TTC549 (cell line): ENCODE results near the gene CTDSPL.
"Not testable (repeated sequence)": the region's sequence is repeated elsewhere in the genome, so short reads cannot be mapped to it uniquely, and the experiment has no call there.

ENCODE experiments used
- FAIRE-seq: peaks from 2 replicates; lab custom pipeline; 2012; peaks lifted over from hg19 to GRCh38; lab: Jason Lieb, UNC

The CTDSPL gene, protein sequence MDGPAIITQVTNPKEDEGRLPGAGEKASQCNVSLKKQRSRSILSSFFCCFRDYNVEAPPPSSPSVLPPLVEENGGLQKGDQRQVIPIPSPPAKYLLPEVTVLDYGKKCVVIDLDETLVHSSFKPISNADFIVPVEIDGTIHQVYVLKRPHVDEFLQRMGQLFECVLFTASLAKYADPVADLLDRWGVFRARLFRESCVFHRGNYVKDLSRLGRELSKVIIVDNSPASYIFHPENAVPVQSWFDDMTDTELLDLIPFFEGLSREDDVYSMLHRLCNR

GRCh38 chr3:37861620-37862041, at the start of gene CTDSPL:
Gene CTDSPL (plus strand): TSS chr3:37861880. CDS start chr3:37862200, 320 bp downstream.
- FAIRE-seq: no peak

- FAIRE-seq: no peak
Measured at GRCh38 chr3:37812499-37812896, 49.2 kb upstream of the CTDSPL start.

DNA sequence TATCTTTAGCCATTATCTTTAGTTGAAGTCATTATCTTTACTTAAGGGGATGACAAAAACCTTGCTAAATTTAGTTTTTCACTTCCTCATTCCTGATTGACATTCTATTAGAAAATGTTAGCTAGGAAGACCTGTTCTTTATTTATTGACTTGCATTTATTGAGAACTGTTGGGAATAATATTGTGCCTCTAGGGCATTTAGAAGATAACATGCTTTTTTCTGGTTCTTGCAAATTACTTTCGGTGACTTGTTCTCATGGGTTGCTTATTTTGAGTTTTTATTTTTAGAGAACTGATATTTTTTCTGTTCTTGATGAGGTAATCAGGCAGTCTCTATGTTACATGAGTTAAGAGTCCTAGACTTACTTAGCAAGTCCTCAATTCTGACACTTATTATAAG, 48.3 kb upstream of the CTDSPL start:
- no peak for FAIRE-seq

DNA sequence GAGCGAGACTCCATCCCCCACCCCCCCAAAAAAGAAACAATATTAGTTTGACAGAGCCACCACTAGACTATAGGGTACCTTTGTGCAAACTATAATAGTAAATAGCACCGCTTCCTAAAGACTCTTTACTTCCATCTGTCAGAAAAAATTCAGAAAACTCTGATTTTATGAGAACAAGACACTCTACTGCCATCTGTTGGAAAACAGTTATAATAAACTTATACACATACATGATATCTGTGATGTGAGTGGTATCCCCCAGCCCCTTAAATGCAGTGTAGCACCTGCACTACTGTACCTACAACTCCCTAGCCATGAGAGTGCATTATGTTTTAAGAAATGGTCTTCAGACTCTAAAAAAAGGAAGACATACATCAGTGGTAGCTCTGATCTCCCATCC, 47.1 kb upstream of the CTDSPL start:
- FAIRE-seq: no peak

DNA sequence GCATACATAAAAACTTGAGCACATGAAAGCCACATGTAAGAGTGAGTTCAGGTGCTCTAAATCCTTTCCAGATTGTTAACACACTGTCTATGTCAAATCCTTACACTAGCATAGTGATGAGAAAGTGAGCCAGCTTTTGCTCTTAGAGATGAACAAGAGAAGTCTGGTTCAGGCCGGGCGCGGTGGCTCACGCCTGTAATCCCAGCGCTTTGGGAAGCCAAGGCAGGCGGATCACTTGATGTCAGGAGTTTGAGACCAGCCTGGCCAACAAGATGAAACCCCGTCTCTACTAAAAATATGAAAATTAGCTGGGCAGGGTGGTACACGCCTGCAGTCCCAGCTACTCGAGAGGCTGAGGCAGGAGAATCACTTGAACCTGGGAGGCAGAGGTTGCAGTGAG, 46.5 kb upstream of the CTDSPL start:
- FAIRE-seq: not testable (repeated sequence)

- FAIRE-seq: no peak
Measured at GRCh38 chr3:37816271-37816670, 45.4 kb upstream of the CTDSPL start.

GRCh38 chr3:37819591-37819990, 42.1 kb upstream of the CTDSPL start:
- no peak for FAIRE-seq

- no peak for FAIRE-seq
Measured at GRCh38 chr3:37820286-37820685, 41.4 kb upstream of the CTDSPL start.

DNA sequence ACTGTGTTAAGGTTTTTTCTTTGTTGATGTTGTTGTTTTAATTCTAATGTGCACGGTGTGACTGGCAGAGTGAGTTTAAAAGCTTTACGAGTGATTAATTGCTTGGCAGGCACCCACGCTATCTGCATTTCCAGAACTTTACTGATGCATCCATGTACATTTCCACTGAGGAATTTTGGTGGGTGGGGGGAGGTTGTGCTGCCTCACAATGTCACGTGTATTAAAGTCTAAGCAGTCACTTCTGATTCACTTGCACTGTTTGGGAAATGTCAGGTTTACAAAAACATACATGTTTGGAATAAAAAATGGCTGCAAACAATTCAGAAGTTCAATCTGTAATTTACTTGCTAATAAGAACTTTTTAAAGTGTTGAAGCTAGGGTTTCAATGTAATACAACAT, 38.5 kb upstream of the CTDSPL start:
- no peak for FAIRE-seq

GRCh38 chr3:37824090-37824953, 37.4 kb upstream of the CTDSPL start:
- FAIRE-seq: no peak

- no peak for FAIRE-seq
Measured at GRCh38 chr3:37824954-37825328, 36.7 kb upstream of the CTDSPL start.

- no peak for FAIRE-seq
Measured at GRCh38 chr3:37825744-37826400, 35.8 kb upstream of the CTDSPL start.

GRCh38 chr3:37826502-37826901, 35.2 kb upstream of the CTDSPL start:
- FAIRE-seq: no peak

DNA sequence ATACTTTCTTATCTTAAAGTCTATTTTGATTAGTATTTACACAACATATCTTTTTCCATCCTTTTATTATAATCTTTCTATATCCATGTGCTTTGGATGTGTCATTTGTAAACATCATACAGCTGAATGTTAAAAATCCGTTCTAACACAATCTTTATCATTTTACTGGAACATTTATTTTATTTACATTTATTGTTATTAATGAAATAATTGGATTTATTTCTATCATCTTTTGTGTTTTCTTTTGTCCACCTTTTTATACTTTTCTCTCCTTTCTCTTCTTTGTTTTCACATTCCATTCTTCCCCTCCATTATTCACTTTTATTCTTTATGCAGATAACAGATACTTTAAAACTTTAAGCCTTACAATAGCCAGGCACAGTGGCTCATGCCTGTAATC, 34.7 kb upstream of the CTDSPL start:
- FAIRE-seq: no peak

DNA sequence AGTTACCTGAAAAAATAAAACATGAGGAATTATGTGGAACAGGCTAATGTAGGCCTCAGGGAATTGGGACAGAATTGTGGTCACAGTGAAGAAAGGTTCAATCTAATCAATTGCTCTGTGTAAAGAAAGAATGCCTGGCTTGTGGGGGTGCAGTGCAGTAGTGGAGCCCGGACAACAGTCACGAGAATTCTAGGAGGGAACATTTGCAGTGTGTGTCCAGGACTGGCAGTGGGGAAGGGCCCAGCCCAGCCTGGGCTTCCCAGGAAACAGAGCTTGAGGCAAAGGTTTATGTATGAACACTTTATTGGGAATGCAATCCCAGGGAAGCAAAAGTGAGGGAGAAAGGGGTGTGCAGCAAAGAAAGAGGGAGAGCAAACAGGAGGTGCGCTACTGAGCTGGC, 29.2 kb upstream of the CTDSPL start:
- no peak for FAIRE-seq

GRCh38 chr3:37833302-37834186, 28.1 kb upstream of the CTDSPL start:
- FAIRE-seq: no peak

DNA sequence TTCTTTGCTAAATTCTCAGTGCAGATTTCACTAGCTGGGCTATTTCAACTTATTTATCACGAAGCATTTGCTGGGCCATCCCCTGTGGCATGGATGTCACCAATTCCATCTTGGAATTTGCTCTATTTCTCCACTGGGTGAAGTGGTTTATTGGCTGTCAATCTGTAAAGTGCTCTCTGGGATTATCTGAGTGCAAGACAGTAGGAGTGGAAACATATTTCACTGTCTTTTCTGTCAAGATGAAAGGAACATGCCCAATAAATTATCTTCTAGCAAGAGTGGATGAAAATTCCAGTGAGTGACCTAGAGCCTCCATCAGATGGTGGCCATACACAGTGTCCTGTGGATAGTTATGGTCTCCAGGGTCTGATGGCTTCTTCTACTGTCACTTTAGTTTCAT, 25.1 kb upstream of the CTDSPL start:
- no peak for FAIRE-seq

DNA sequence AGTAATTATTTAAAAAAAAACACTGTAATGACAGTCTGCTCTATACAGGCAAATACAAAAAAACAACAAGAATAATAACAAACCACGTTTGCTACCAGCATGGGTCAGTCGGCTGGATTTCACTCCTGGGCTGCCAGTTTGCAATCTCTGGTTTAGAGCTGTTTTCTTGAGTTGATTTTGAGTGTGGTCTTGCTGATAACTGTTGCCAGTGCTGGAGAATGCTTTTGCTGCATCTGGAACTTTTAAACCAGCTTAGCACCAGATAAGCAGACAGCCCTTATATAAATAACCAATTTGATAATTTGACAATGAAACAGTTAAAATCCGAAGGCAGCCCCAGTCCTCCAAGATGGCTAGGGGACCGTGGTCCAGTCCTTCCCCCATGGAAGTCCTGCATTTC, 14.0 kb upstream of the CTDSPL start:
- no peak for FAIRE-seq

- no peak for FAIRE-seq
Measured at GRCh38 chr3:37849146-37849923, 12.3 kb upstream of the CTDSPL start.

DNA sequence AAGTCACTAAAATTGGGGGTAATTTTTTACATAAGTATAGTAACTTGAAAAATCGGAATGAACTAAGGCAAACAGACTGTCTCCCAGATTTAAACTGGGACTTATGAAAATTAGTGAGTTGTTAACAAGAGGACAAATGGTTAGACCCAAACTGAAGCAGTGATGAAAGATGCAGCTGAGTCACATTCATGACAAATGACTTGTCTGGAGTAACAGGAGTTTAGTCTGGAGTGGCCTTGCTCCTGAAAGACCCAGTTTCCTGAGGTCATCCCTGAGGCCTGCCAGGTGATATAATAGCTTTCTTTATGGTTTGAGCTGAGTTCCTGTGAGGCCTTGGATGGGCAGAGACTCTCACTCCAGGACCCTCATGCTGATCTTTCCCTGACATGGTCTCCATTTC, 9.6 kb upstream of the CTDSPL start:
- no peak for FAIRE-seq

- no peak for FAIRE-seq
Measured at GRCh38 chr3:37852771-37853170, 8.9 kb upstream of the CTDSPL start.
